GM23338 (cell line): ENCODE measurements around the gene BNIPL. TPM values are rescaled to one million over a fixed set of nuclear protein-coding genes. Genes with fewer than 3 reads are reported as not detected.

Experiments used
- ATAC-seq: fragments of 200-7000 bp; cut with Tn5 transposase; 3 replicates; pipeline ENCODE4 v1.9.1; 2020
- DNase-seq: peaks from one replicate; pipeline ENCODE4 v3.0.0-alpha.2; 2015; ENCODE audit warnings: low spot score
- H2AFZ ChIP-seq: fragments of 200-600 bp; sonication (generic); 2 replicates; pipeline ENCODE4 v1.8.0; 2016; ENCODE audit warnings: antibody characterized with exemption, mild to moderate bottlenecking, moderate library complexity
- H3F3A ChIP-seq: fragments of 200-600 bp; sonication (generic); replicated peaks from 2 replicates; pipeline ENCODE4 v1.8.0; 2017; ENCODE audit warnings: antibody characterized with exemption, mixed run types, low read depth
- H3K27ac ChIP-seq: fragments of 200-600 bp; sonication (generic); 2 replicates; pipeline ENCODE4 v1.6.1; 2016; ENCODE audit warnings: low read depth
- H3K27me3 ChIP-seq: fragments of 200-600 bp; sonication (generic); 2 replicates; pipeline ENCODE4 v1.8.0; 2016; ENCODE audit warnings: mild to moderate bottlenecking, mixed run types, moderate library complexity; ENCODE audit not compliant: insufficient read depth
- H3K36me3 ChIP-seq: fragments of 200-600 bp; sonication (generic); 2 replicates; pipeline ENCODE4 v1.8.0; 2016; ENCODE audit warnings: mild to moderate bottlenecking; ENCODE audit not compliant: insufficient read depth
- H3K4me1 ChIP-seq: fragments of 200-600 bp; sonication (generic); 2 replicates; pipeline ENCODE4 v1.8.0; 2016; ENCODE audit warnings: mild to moderate bottlenecking, moderate library complexity; ENCODE audit not compliant: insufficient read depth
- H3K4me2 ChIP-seq: fragments of 200-600 bp; sonication (generic); 2 replicates; pipeline ENCODE4 v1.7.1; 2017; ENCODE audit warnings: mixed run types
- H3K4me3 ChIP-seq: fragments of 200-600 bp; sonication (generic); 2 replicates; pipeline ENCODE4 v1.6.1; 2016; ENCODE audit warnings: mixed run types
- H3K79me2 ChIP-seq: fragments of 200-600 bp; sonication (generic); replicated peaks from 2 replicates; pipeline ENCODE4 v1.8.0; 2017; ENCODE audit warnings: mild to moderate bottlenecking; ENCODE audit not compliant: insufficient read depth
- H3K9me2 ChIP-seq: fragments of 200-600 bp; sonication (generic); 2 replicates; pipeline ENCODE4 v1.8.0; 2017; ENCODE audit not compliant: insufficient read depth
- H4K20me1 ChIP-seq: fragments of 200-600 bp; sonication (generic); replicated peaks from 2 replicates; pipeline ENCODE4 v1.8.0; 2017; ENCODE audit warnings: mild to moderate bottlenecking; ENCODE audit not compliant: insufficient read depth
- H3K27ac Mint-ChIP-seq: 2 replicates; pipeline ENCODE4 v1.8.0; 2020; ENCODE audit warnings: inconsistent platforms, mild to moderate bottlenecking, moderate library complexity, mixed read lengths
- H3K27me3 Mint-ChIP-seq: 3 replicates; pipeline ENCODE4 v1.8.0; 2022; ENCODE audit warnings: low read depth, mild to moderate bottlenecking, moderate library complexity, mixed read lengths, inconsistent platforms; ENCODE audit not compliant: insufficient read depth, poor library complexity
- H3K36me3 Mint-ChIP-seq: 3 replicates; pipeline ENCODE4 v1.8.0; 2021; ENCODE audit warnings: low read depth, mild to moderate bottlenecking, inconsistent platforms, moderate library complexity, mixed read lengths
- H3K4me1 Mint-ChIP-seq: 3 replicates; pipeline ENCODE4 v1.8.0; 2020; ENCODE audit warnings: mild to moderate bottlenecking, inconsistent platforms, mixed read lengths
- H3K4me3 Mint-ChIP-seq: 3 replicates; pipeline ENCODE4 v1.8.0; 2021; ENCODE audit warnings: moderate library complexity, mild to moderate bottlenecking, inconsistent platforms, mixed read lengths
- H3K9me3 Mint-ChIP-seq: 3 replicates; pipeline ENCODE4 v1.8.0; 2020; ENCODE audit warnings: moderate library complexity, mild to moderate bottlenecking, inconsistent platforms, mixed read lengths
- CREB1 ChIP-seq: fragments of 250-450 bp; sonication (Bioruptor Pico); IDR thresholded peaks from 2 replicates; pipeline ENCODE4 v1.5.0; 2020; ENCODE audit warnings: low read depth, mild to moderate bottlenecking, moderate library complexity
- ETS1 ChIP-seq: IDR thresholded peaks from 2 replicates; pipeline ENCODE4 v1.6.1; 2016; ENCODE audit warnings: antibody characterized with exemption
- EZH2 ChIP-seq: fragments of 200-600 bp; sonication (generic); IDR thresholded peaks from one replicate; pipeline ENCODE4 v1.8.0; 2017; ENCODE audit warnings: antibody characterized with exemption, mild to moderate bottlenecking, low read depth; ENCODE audit not compliant: unreplicated experiment
- EZH2phosphoT487 ChIP-seq: fragments of 200-600 bp; sonication (generic); IDR thresholded peaks from one replicate; pipeline ENCODE4 v1.8.1; 2018; ENCODE audit warnings: antibody characterized with exemption; ENCODE audit not compliant: unreplicated experiment
- JUNB ChIP-seq: IDR thresholded peaks from one replicate; pipeline ENCODE4 v1.6.1; 2016; ENCODE audit warnings: antibody characterized with exemption; ENCODE audit not compliant: unreplicated experiment
- NANOG ChIP-seq: IDR thresholded peaks from 2 replicates; pipeline ENCODE4 v1.6.1; 2016; ENCODE audit warnings: antibody characterized with exemption, borderline replicate concordance
- POLR2AphosphoS5 ChIP-seq: IDR thresholded peaks from 2 replicates; pipeline ENCODE4 v1.6.1; 2016; ENCODE audit warnings: antibody characterized with exemption, low read depth
- STAT1 ChIP-seq: IDR thresholded peaks from one replicate; pipeline ENCODE4 v1.6.1; 2016; ENCODE audit warnings: antibody characterized with exemption; ENCODE audit not compliant: unreplicated experiment
- ZNF114 ChIP-seq: fragments of 250-450 bp; sonication (Bioruptor Pico); IDR thresholded peaks from 2 replicates; pipeline ENCODE4 v1.5.0; 2020; ENCODE audit warnings: mild to moderate bottlenecking, moderate library complexity
- ZNF331 ChIP-seq: fragments of 250-450 bp; sonication (Bioruptor Pico); IDR thresholded peaks from 2 replicates; pipeline ENCODE4 v1.5.0; 2020; ENCODE audit warnings: low read depth, mild to moderate bottlenecking, moderate library complexity
- ZNF462 ChIP-seq: fragments of 250-450 bp; sonication (Bioruptor Pico); IDR thresholded peaks from 2 replicates; pipeline ENCODE4 v1.5.0; 2020; ENCODE audit warnings: mild to moderate bottlenecking, moderate library complexity
- polyA plus RNA-seq: library from polyadenylated mRNA; unstranded; fragments of >200 nt; fragmentation: Nextera tagmentation; extraction: Ambion mirVana; gene quantifications from 2 replicates; pipeline ENCODE4 v1.2.1, GENCODE V29; 2016
- total RNA-seq: library from RNA; depleted of rRNA; stranded (reverse); fragments of >200 nt; shearing (Covaris generic); gene quantifications from 2 replicates; pipeline ENCODE4 v1.2.3, GENCODE V29; 2014
- TF ChIP-seq, protein P1 (sequence below), 2 experiments: fragments of 200-600 bp in 1 of 2; sonication (generic) in 1 of 2; conservative IDR thresholded peaks; 2 replicates each; pipeline versions ENCODE4 v1.5.1 to v1.6.1; 2016 to 2017; ENCODE audit warnings: antibody characterized with exemption in 2 of 2, low read depth in 2 of 2, mild to moderate bottlenecking in 2 of 2, moderate library complexity in 1 of 2
- TF ChIP-seq, protein P2 (sequence below): IDR thresholded peaks from one replicate; pipeline ENCODE4 v1.6.1; 2018; ENCODE audit warnings: antibody characterized with exemption; ENCODE audit not compliant: unreplicated experiment

Gene BNIPL
- total and polyA plus RNA-seq, 2 experiments from 2014 or later = 0.91 to 1.2 TPM

DNA sequence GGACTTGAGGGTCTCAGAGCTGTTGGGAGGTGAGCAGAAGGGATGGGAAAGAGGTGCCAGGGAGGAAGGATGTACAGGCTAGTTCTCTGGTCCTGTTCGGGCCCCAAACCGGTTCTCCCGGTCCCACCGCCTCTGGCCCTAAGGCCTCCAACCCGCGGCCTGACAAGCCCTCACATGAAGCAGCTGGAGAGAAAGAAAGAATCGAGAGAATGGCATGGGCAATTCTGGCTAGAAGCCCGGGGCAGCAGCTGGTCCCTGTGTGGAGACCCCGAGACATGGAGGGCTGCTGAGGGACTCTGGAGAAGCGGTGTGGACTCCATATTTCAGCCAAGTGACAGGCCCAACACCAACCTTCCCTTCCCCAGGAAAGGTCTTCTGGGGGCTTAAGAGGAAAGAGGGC is 22.3 kb downstream of the BNIPL start:
- peak overlapping the region; percentile 93 for H3K27ac Mint-ChIP-seq
- H3K27me3 ChIP-seq = no peaks in the 10 kb centered on the region
- H3K4me3 Mint-ChIP-seq = peak overlapping the region; percentile 90
- no peak overlapping the region for H2AFZ ChIP-seq
- peaks cover 22% of the 10 kb centered on the region; the same call in 1 of the 2 replicates for H3F3A ChIP-seq
- H3K27ac ChIP-seq = peak overlapping the region; percentile 86
- H3K9me2 ChIP-seq = no peaks in the 10 kb centered on the region
- ATAC-seq (peak; percentile 40), DNase-seq (peak; percentile 76)
- TF ChIP-seq, protein P1, sequence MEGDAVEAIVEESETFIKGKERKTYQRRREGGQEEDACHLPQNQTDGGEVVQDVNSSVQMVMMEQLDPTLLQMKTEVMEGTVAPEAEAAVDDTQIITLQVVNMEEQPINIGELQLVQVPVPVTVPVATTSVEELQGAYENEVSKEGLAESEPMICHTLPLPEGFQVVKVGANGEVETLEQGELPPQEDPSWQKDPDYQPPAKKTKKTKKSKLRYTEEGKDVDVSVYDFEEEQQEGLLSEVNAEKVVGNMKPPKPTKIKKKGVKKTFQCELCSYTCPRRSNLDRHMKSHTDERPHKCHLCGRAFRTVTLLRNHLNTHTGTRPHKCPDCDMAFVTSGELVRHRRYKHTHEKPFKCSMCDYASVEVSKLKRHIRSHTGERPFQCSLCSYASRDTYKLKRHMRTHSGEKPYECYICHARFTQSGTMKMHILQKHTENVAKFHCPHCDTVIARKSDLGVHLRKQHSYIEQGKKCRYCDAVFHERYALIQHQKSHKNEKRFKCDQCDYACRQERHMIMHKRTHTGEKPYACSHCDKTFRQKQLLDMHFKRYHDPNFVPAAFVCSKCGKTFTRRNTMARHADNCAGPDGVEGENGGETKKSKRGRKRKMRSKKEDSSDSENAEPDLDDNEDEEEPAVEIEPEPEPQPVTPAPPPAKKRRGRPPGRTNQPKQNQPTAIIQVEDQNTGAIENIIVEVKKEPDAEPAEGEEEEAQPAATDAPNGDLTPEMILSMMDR (conservative IDR thresholded peaks at IDR 0.05; ENCODE audit: low read depth in 2 of 2) = no peak
- TF ChIP-seq NANOG (no peak), ZNF331 (CRISPR knock-in tag) (no peak), POLR2AphosphoS5 (no peak), EZH2 (no peak), JUNB (no peak), ETS1 (no peak), CREB1 (no peak), ZNF114 (CRISPR knock-in tag) (no peak), ZNF462 (CRISPR knock-in tag) (no peak), EZH2phosphoT487 (no peak), STAT1 (no peak)
- TF ChIP-seq, protein P2, sequence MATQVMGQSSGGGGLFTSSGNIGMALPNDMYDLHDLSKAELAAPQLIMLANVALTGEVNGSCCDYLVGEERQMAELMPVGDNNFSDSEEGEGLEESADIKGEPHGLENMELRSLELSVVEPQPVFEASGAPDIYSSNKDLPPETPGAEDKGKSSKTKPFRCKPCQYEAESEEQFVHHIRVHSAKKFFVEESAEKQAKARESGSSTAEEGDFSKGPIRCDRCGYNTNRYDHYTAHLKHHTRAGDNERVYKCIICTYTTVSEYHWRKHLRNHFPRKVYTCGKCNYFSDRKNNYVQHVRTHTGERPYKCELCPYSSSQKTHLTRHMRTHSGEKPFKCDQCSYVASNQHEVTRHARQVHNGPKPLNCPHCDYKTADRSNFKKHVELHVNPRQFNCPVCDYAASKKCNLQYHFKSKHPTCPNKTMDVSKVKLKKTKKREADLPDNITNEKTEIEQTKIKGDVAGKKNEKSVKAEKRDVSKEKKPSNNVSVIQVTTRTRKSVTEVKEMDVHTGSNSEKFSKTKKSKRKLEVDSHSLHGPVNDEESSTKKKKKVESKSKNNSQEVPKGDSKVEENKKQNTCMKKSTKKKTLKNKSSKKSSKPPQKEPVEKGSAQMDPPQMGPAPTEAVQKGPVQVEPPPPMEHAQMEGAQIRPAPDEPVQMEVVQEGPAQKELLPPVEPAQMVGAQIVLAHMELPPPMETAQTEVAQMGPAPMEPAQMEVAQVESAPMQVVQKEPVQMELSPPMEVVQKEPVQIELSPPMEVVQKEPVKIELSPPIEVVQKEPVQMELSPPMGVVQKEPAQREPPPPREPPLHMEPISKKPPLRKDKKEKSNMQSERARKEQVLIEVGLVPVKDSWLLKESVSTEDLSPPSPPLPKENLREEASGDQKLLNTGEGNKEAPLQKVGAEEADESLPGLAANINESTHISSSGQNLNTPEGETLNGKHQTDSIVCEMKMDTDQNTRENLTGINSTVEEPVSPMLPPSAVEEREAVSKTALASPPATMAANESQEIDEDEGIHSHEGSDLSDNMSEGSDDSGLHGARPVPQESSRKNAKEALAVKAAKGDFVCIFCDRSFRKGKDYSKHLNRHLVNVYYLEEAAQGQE = no peak
- H3K4me3 ChIP-seq = peak overlapping the region; percentile 72
- H3K36me3 Mint-ChIP-seq = peaks cover 50% of the 10 kb centered on the region
- H3K9me3 Mint-ChIP-seq = no peaks in the 10 kb centered on the region; the same call in 2 of the 3 replicates
- peak overlapping the region; percentile 87 for H3K4me2 ChIP-seq
- peaks cover 18% of the 10 kb centered on the region for H3K27me3 Mint-ChIP-seq
- H3K79me2 ChIP-seq = peaks cover 77% of the 10 kb centered on the region
- peaks cover 40% of the 10 kb centered on the region for H3K4me1 Mint-ChIP-seq
- H4K20me1 ChIP-seq = peaks cover 27% of the 10 kb centered on the region
- peaks cover 26% of the 10 kb centered on the region for H3K4me1 ChIP-seq
- peaks cover 22% of the 10 kb centered on the region for H3K36me3 ChIP-seq
